ENCODE measurements around the gene PSMB2.

GRCh38 chr1:35642471-35642955, 1.2 kb upstream of the PSMB2 start:
- no peak for TF ChIP-seq CTCF (IDR thresholded peaks at IDR 0.05)
- no peak for TF ChIP-seq POLR2AphosphoS5 (IDR thresholded peaks at IDR 0.05)
- no peak for TF ChIP-seq POLR2A (IDR thresholded peaks at IDR 0.05)
- TF ChIP-seq EP300 (IDR thresholded peaks at IDR 0.05; ENCODE audit: low read depth), result no peak
